Measurements from ENCODE around the gene EXD3. TPM values are rescaled to one million over a fixed set of nuclear protein-coding genes. Genes with fewer than 3 reads are reported as not detected.
"Not testable (repeated sequence)": the region's sequence is repeated elsewhere in the genome, so short reads cannot be mapped to it uniquely, and the experiment has no call there.

EXD3 gene
- total RNA-seq, 1 donor from 2014 or later, result 8.7 TPM

DNA sequence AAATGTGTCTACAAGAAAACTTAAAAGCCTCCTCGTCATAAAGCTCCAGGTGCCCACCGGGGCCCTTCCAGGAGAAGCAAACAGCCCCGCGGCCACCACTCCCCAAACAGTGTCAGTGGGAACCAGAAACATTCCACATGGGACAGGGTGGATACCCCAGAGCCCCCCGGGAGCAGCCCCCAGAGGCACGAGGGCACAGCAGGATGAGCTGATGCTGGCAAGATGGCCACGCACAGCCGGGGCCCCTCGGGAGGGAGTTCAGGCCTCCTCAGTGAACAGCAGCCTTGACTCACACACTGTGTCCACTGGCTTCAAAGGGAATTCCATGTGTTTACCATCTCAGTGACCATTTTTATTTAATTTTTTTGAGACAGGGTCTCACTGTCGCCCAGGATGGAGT, 10.5 kb downstream of the EXD3 start:
- intact Hi-C loops (cut with micrococcal nuclease), result no loop called here

DNA sequence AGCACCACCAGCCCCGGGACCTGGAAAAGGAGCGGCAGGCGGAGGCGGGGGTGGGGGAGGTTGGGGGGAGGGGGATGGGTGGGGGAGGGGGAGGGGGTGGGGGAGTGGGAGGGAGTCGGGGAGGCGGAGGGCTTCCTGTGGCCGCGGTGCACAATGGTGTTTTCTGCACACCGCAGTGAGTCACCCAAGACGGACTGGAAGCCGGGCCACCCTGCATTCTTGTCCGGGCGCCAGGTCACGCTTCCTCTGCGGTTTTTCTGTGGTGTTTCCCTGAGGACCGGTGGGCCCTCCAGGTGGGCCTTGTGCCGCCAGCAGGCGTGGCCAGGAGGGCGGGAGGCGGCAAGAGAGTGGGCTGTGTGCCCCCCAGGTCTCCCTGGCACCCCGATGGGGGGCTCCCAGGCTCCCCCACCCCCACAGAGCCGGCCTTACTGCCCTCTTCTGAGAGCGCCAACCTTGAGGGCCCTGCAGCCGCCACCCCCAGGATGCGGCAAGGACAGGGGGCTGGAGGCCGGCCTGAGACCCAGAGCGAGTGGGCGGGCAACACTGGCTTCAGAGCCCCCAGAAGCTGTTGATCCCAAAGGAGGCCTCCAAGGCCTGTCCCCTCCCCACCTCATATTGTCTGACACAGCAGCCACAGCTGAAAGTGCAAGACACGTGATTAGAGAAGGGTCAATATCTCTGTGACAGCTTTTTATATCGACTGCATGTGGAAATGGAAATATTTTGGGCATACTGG, 11.1 kb downstream of the EXD3 start:
- intact Hi-C loops (cut with micrococcal nuclease), result no loop called here

DNA sequence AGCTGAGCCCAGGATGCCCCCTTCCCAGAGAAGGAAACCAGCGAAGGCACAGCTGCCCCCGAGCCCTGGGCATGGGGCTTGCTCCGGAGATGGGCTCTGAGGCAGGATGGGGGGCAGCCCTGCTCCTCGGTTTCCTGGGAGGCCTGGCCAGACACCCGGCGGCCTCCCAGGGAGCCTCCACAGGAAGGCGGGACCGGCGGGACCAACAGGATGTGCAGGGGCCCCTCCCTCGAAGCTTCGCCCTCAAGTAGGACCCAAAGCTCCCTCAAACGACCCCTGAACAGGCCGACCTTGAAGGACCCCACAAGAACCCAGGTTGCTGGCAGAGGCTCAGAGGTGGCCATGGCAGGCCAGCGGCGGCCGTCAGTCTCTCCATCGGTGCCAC, 11.7 kb downstream of the EXD3 start:
- intact Hi-C loops (cut with micrococcal nuclease), result no loop called here

DNA sequence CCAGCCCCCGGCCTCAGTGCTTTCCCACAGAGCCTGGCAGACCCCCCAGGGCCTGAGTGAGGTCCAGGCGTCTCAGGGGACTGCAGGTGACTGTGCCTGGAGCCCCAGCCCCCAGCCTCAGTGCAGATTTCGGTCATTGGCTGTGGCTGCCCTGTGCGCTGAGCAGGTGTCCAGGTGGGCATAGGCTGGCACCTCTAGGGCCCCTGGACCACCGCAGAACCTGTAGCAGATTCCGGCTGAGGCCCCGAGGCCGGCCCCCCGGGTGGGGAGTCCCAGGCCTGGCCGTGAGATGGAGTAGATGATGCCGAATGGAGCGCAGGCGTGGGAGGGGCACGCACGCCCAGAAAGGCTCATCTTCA, 12.1 kb downstream of the EXD3 start:
- intact Hi-C loops (cut with micrococcal nuclease), result no loop called here

DNA sequence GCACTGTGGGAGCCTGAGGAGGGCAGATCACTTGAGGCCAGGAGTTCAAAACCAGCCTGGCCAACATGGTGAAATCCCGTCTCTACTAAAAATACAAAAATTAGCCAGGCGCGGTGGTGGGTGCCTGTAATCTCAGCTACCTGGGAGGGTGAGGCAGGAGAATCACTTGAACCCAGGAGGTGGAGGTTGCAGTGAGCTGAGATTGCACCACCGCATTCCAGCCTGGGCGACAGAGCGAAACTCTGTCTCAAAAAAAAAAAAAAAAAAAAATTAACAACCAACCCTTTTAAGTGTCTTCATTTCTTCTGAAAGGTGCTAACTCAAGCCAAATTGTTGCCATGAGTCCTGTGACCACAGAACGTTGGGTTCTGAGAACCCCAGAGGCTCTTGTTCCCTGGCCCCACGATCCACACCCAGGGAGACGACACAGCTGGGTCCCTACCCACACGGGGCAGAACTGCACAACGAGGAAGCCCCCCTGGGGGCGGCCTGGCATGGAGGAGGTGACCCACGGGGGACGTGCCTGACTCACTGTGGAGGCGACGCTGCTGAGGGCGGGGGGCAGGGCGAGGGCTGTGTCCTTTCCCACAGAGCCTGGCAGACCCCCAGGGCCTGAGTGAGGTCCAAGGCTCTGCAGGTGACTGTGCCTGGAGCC, 12.6 kb downstream of the EXD3 start:
- intact Hi-C loops (cut with micrococcal nuclease), result not testable (repeated sequence)

DNA sequence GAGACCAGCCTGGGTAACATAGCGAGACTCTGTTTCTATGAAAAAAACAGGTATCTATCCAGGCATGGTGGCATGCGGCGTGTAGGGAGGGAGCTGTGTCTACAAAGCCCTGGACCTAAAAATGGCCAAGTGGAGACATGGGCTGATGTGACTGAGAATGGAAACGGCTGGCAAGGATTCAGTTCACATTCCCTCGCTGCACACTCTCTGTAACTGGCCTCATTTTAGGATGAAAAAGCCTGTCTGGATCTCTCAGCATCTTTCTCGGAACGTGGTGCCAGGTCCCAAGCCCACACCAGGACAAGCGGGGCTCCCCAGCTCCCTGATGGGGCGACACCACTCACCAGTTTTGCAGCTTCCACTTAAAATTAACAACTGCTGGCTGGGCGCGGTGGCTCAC, 13.4 kb downstream of the EXD3 start:
- intact Hi-C loops (cut with micrococcal nuclease), result no loop called here

DNA sequence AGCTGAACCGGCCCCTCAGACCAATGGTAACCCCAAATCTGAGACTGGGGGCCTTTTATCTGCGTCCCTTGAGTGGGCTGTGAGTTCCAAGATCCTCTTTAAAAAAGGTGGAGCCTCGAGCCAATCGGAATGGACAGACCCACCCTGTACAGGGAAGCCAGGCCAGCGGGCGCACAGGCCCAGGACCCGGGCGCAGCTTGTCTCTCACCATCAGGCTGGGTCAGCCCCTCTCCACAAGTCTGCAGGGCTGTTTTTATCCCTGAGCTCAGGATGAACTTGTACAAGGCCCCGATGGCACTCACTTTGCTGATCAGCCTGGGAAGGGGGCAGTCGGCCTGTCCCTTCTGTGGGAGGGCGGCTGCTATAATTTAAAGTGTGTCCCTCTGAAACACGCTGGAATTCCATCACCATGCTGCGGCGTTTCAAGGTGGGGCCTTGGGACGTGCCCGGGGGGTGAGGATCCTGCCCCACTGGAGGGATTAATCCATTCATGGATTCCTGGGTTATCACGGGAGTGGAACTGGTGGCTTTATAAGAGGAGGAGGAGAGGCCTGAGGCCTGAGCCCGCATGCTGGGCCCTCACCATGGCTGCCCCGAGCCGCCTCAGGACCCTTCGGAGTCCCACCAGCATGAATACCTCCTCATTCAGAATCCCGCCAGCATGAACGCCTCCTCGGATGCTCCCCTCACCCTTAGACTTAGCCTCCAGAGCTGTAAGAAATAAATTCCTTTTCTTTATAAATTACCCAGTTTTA, 14.1 kb downstream of the EXD3 start:
- intact Hi-C loops (cut with micrococcal nuclease), result no loop called here

DNA sequence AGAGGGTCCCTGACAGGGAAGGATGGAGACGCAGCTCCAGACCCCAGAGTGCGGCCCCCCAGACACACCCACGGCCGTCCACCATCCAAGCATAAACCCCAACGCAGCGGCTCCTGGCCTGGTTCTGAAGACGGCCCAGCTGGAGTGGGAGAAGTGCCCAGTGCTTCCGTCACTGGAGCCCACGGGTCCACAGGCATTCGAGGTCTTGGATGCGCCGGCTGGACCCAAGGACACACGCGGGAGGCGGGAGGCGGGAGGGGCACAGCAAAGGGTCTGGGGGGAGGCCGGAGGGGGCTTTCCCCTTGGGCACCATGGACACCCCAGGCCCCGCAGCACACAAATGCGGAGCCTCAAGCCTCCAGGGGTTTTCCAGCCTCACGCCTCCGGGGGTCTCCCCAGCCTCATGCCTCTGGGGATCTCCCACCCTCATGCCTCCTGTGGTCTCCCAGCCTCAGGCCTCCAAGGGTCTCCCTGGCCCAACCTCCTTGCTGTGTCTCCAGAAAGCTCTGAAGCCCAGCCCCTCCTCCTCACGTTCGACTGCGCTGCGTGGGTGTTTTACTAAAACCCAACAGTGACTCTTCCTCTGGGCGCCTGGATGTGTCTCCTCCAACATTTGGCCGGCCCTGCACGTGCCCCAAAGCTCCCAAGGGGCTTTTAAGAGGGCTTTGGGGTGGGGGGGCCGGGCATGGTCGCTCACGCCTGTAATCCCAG, 15.2 kb downstream of the EXD3 start:
- intact Hi-C loops (cut with micrococcal nuclease), result loop anchor here (1.0 kb wide), 2 partner anchors 16 to 112 kb away; partner anchors contain the start of genes EXD3 and NOXA1

DNA sequence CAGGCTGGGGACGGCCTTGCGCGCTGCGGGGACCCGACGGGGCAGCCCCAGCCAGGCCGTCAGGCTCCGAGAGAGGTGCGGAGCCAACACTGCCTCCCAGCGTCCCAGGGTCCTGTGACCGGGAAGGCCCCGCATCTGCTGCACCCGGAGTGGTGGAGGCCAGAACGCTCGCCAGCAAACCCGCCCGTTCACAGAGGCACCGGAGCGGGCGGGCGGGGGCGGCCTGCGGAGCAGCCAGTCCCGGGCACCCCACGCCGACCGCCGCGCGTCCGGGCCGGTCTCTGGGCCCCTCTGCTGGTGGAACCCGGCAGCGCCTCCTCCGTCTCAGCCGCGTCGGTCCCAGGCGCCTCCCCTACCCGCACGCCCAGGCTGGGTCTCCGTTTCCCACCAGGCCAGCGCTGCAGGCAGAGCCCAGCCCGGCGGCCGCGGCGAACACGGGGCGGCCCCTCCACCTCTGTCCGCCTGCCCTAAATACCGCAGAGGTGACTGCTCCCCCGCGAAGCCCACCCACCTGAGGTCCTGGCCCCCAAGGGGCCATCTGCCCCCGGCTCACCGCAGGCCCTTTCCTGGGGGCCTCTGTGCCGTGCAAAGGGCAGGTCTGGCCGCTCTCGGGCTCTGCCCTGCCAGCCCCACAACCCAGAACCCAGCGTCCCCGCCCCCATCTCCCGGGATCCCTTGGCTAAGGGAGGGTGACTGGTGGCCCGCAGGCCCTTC, 15.9 kb downstream of the EXD3 start:
- intact Hi-C loops (cut with micrococcal nuclease), result loop anchor here (1.0 kb wide), 2 partner anchors 16 to 112 kb away; partner anchors contain the start of genes EXD3 and NOXA1

DNA sequence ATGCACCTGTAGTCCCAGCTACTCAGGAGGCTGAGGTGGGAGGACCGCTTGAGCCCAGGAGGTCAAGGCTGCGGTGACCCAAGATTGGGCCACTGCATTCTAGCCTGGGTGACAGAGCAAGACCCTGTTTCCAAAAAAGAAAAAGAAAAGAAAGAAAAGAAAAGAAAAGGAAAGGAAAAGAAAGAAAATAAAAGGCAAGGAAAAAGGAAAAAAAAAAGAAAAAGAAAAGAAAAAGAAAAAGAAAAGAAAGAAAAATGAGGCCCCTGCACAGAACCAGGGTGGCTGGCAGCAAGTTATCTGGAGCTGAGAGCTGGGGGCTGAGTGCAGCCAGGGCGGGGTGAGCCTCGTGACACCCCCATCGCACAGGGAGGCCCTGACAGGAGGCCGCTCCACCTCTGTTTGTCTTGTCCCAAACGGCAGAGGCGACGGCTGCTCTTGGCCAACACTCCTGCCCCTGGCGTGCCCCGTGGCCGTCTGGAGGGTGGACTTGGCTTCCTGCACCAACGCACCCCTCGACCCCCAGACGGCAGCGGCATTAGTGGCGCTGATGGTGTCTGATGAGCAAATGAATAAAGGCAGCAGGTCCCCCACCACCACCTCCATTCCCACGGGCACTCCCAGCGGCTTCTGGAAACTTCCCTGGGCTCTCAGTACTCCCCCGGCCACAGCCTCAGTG, 16.7 kb downstream of the EXD3 start:
- intact Hi-C loops (cut with micrococcal nuclease), result no loop called here

DNA sequence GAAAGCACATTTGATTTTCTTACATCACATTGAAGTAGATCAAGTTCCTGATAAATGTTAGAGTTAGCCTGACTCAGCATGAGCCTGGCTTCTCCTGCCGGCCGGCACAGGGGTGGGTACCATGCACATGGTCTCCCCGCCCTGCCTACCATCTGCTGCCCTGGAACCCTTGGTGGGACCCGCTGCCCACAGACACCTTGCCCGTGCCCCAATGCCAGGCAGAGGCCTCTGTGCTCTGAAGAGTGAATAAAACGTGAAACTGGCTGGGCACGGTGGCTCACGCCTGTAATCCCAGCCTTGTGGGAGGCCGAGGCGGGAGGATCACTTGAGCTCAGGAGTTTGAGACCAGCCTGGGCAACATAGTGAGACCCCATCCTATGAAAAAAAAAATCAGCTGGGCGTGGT, 17.3 kb downstream of the EXD3 start:
- intact Hi-C loops (cut with micrococcal nuclease), result no loop called here

DNA sequence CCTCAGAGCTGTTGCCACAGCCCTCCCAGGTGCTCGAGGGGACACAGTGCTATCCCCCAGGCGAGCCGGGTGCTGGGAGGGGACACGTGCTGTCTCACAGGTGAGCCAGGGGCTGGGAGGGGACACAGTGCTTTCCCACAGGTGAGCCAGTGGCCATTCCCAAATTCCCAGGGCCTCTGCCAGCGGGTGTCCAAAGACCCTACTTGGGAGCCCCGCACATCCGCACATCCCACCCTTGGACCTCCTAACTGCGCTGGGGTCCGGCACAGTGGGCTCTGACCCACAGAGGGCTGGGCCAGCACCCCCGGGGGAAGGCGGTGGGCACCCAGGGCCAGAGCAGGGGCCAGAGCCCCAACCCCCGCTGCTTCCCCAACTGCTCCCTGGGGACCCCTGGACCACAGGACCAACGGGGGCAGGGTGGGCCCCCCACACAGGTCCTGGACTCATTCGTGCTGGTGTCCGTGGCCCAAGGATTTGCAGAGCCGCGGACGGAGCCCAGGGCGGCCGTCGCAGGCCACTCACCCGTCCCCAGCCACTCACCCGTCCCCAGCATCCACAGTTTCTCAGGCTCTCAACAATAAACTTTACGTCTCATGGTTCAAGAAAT, 17.9 kb downstream of the EXD3 start:
- intact Hi-C loops (cut with micrococcal nuclease), result no loop called here

DNA sequence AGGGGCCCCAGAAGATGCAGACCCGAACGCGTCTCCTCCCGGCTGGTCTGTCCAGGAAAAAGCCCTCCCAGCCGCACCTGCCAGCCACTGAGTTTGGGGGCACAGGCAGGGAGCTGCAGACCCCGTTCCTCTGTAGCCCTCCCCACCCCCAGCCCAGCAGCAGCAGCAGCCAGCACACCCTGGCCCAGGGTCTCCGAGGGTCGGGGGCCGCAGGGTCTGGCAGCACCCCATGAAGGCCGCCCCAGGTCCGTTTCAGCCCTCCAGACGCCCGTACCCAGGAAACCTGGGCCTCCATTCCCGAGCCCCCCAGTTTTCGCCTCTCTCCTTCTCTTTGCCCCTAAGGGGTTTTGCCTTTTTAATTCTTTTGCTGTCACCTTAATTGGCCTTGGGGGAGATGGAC, 19.7 kb downstream of the EXD3 start:
- intact Hi-C loops (cut with micrococcal nuclease), result no loop called here

DNA sequence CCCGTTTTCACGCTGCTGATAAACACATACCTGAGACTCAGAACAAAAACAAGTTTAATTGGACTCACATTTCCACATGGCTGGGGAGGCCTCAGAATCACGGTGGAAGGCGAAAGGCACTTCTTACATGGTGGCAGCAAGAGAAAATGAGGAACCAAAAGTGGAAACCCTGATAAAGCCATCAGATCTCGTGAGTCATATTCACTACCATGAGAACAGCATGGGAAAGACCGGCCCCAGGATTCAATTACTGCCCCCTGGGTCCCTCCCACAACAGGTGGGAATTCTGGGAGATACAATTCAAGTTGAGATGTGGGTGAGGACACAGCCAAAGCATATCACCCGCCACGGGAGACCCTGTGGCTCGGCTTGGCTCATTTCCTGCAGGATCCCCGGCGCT, 20.2 kb downstream of the EXD3 start:
- intact Hi-C loops (cut with micrococcal nuclease), result no loop called here

DNA sequence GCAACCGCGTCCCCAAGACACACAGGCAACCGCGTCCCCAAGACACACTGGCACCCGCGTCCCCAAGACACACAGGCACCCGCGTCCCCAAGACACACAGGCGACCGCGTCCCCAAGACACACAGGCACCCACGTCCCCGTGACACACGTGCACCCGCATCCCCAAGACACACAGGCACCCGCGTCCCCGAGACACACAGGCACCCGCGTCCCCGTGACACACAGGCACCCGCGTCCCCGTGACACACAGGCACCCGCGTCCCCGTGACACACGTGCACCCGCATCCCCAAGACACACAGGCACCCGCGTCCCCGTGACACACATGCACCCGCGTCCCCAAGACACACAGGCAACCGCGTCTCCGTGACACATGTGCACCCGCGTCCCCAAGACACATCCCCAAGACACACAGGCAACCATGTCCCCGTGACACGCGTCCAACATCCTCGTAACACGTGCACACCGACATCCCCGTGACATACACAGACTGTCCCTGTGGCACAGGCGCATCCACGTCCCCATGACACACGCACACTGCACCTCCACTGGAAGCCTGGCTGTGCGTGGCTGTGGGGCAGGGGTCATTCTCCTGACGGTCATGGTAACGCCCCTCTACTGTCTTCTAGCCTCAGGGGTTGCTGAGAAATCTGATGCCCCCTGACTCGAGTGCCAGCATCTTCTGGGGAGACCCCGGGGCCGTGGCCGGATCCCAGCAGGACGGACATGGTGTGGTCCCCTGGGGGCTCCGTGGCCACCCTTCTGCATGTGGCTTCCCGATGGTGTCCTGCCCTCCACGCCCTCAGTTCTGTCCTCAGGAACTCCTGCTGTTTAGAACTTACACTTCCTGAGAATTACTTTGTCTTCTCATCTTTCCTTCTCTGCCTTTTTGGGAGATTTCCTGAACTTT, 24.1 kb downstream of the EXD3 start:
- intact Hi-C loops (cut with micrococcal nuclease), result no loop called here

DNA sequence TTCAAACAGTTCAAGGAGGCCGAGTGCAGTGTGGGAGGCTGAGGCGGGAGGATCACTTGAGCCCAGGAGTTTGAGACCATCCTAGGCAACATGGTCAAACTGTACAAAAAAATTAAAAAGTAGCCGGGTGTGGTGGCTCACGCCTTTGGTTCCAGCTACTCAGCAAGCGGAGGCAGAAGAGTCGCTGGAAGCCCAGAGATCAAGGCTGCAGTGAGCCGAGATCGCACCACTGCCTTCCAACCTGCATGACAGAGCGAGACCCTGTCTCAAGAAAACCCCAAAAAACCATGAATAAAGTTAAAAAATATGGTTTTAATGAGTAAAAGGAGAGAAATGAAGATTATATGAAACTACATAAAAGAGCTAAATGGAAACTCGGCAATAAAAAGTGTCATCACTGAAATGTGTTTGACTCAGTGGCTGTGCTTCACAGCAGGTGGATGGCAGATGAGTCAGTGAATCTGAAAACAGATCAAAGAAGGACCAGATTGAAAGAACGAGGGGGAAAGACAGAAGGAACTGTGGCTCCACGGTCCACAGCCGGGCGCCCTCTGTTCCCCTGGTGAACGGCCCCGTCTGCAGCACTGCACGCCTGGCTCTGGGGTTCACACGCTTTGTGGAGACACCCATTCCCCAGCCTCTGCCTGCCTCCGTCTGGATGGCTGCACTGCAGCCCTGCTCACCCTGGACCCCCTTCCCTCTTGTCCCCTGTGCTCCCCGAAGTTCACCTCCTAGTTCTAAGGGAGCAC, 25.1 kb downstream of the EXD3 start:
- intact Hi-C loops (cut with micrococcal nuclease), result no loop called here

DNA sequence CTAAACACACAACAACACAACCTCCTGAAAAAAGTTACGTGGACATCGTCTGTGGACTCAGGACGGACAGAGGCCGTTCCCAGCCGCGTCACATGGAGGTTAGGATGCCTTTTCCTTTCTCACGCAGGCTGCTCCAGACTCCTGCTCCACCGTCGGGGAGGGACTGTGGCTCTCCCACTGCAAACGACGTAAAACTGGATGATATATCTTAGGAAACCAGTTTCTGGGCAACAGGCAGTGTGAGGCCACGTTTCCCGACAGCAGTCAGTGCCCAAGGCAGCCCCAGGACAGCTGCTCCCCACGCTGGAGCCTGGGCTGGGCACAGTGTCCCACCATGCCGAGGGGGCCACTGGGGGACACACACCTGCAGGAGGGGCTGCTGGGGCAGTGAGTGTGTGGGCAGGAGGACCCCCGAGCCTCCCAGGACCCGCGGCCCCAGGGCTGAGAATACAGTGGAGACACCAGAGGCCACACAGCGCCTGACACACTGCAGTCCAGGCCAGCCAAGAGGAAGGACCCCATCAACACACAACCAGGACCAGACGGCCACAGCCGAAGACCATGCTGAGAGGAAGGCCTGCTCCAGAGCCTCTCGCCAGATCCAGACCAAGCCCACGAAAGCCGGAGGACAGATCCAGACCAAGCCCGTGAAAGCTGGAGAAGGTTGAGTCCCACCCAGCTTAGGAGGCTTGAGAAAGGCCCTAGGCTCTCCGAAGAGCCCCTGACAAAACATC, 26.2 kb downstream of the EXD3 start:
- intact Hi-C loops (cut with micrococcal nuclease), result no loop called here

DNA sequence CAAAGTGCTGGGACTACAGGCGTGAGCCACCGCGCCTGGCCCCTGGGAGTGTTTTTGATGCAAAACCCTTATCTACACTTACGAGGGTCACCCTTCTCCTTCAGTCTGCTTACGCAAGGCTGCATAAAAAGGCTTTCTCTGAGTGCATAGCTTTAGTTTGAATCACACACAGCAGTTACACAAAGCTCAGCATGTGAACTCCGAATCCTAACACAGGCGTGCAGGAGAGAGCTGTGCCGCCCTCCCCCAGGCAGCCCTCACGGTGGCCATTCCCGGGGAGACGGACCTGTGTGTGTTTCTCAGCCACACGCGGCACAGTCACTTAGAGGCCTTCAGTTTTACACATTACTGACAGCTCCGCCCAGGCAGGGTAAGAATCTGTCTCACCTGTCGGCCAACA, 26.7 kb downstream of the EXD3 start:
- intact Hi-C loops (cut with micrococcal nuclease), result no loop called here

All from T-helper 1 cell treated with Interleukin-12 subunit alpha and Interleukin-12 subunit beta and Interleukin-4 antibody, amounts not matched to agents 30 ng/mL and 1 ng/mL, for 36 hours (primary cell).